SK-N-SH (cell line): ENCODE data around the gene ARHGEF25. TPM values are rescaled to one million over a fixed set of nuclear protein-coding genes. Genes with fewer than 3 reads are reported as not detected.

ENCODE experiments used
- CTCF ChIA-PET: fragments of 300-600, 350-600 bp; formaldehyde crosslinking; extraction: SDS; loops from one replicate; lab custom pipeline; 2021; lab: Yijun Ruan, JAX
- POLR2A ChIA-PET: fragments of 350-600 bp; sonication (Branson Sonifier 250); formaldehyde crosslinking; extraction: SDS; loops from one replicate; lab custom pipeline; 2020; ENCODE audit warnings: antibody characterized with exemption, inconsistent platforms; lab: Yijun Ruan, JAX
- DNase-seq: peaks from one replicate; pipeline ENCODE4 v3.0.0; 2012
- H2AFZ ChIP-seq: fragments of 200-600 bp; sonication (generic); 2 replicates; pipeline ENCODE4 v1.8.1; 2016; ENCODE audit warnings: antibody characterized with exemption, mild to moderate bottlenecking, low read depth
- H3F3A ChIP-seq: fragments of 200-600 bp; sonication (generic); replicated peaks from 2 replicates; pipeline ENCODE3; 2016; ENCODE audit warnings: antibody characterized with exemption, mild to moderate bottlenecking; ENCODE audit not compliant: insufficient read depth
- H3K27ac ChIP-seq, 2 experiments: fragments of 200-500 bp in 1 of 2; fragments of 200-600 bp in 1 of 2; sonication (Bioruptor generic) in 1 of 2; sonication (generic), shearing (Covaris generic) in 1 of 2; 2 replicates each; pipeline versions ENCODE4 v1.5.1 to v1.6.1; 2014 to 2016; ENCODE audit warnings: low read depth in 2 of 2, inconsistent platforms in 1 of 2, low read length in 1 of 2, mild to moderate bottlenecking in 1 of 2, mixed read lengths in 1 of 2
- H3K27me3 ChIP-seq: fragments of 200-600 bp; sonication (generic), shearing (Covaris generic); 2 replicates; pipeline ENCODE4 v1.6.1; 2016; ENCODE audit warnings: mixed run types; ENCODE audit not compliant: insufficient read depth
- H3K36me3 ChIP-seq, 2 experiments: fragments of 200-500 bp in 1 of 2; fragments of 200-600 bp in 1 of 2; sonication (Bioruptor generic) in 1 of 2; sonication (generic) in 1 of 2; replicated peaks in 1 of 2; 2 replicates each; pipeline versions ENCODE3 to v1.5.1; 2014 to 2016; ENCODE audit warnings: low read length in 1 of 2, mild to moderate bottlenecking in 1 of 2; ENCODE audit not compliant: insufficient read depth in 2 of 2, control insufficient read depth in 1 of 2
- H3K4me1 ChIP-seq, 2 experiments: fragments of 200-500 bp in 1 of 2; fragments of 200-600 bp in 1 of 2; sonication (Bioruptor generic) in 1 of 2; sonication (generic), shearing (Covaris generic) in 1 of 2; 2 replicates each; pipeline versions ENCODE4 v1.5.1 to v1.6.1; 2014 to 2016; ENCODE audit warnings: low read depth in 1 of 2, low read length in 1 of 2, mixed run types in 1 of 2; ENCODE audit not compliant: insufficient read depth in 2 of 2, control insufficient read depth in 1 of 2
- H3K4me2 ChIP-seq: fragments of 200-600 bp; sonication (generic), shearing (Covaris generic); 2 replicates; pipeline ENCODE4 v1.6.1; 2017; ENCODE audit warnings: mixed run types
- H3K4me3 ChIP-seq, 2 experiments: fragments of 200-500 bp in 1 of 2; fragments of 200-600 bp in 1 of 2; sonication (Bioruptor generic) in 1 of 2; sonication (generic), shearing (Covaris generic) in 1 of 2; 2 replicates each; pipeline versions ENCODE4 v1.5.1 to v1.8.1; 2014 to 2016; ENCODE audit warnings: low read depth in 2 of 2, inconsistent platforms in 1 of 2, low read length in 1 of 2, mild to moderate bottlenecking in 1 of 2, mixed read lengths in 1 of 2, moderate library complexity in 1 of 2
- H3K79me2 ChIP-seq: fragments of 200-600 bp; sonication (generic); 2 replicates; pipeline ENCODE4 v1.8.1; 2017; ENCODE audit warnings: mild to moderate bottlenecking; ENCODE audit not compliant: insufficient read depth
- H3K9ac ChIP-seq: fragments of 200-600 bp; sonication (generic); 2 replicates; pipeline ENCODE4 v1.6.1; 2017; ENCODE audit warnings: mixed run types
- H3K9me2 ChIP-seq: fragments of 200-600 bp; sonication (generic); 2 replicates; pipeline ENCODE4 v1.6.1; 2017; ENCODE audit warnings: mixed run types
- H3K9me3 ChIP-seq: fragments of 200-600 bp; sonication (generic); 2 replicates; pipeline ENCODE4 v1.6.1; 2017; ENCODE audit warnings: mixed run types, mild to moderate bottlenecking, moderate library complexity
- H4K20me1 ChIP-seq: fragments of 200-600 bp; sonication (generic); 2 replicates; pipeline ENCODE4 v1.6.1; 2017; ENCODE audit warnings: mild to moderate bottlenecking, mixed run types; ENCODE audit not compliant: insufficient read depth
- EP300 ChIP-seq, 2 experiments: IDR thresholded peaks; 2 replicates each; pipeline versions ENCODE4 v1.4.0 to v1.6.1; 2012; ENCODE audit warnings: borderline replicate concordance in 1 of 2, low read depth in 1 of 2, low read length in 1 of 2
- FOXM1 ChIP-seq: IDR thresholded peaks from 2 replicates; pipeline ENCODE4 v1.4.0; 2012; ENCODE audit warnings: low read depth, mild to moderate bottlenecking
- GATA2 ChIP-seq: sonication (generic); formaldehyde crosslinking; IDR thresholded peaks from 2 replicates; pipeline ENCODE4 v1.5.0; 2020; ENCODE audit warnings: mild to moderate bottlenecking, missing genetic modification reagents
- JUND ChIP-seq: IDR thresholded peaks from 2 replicates; pipeline ENCODE4 v1.4.0; 2012
- MEF2A ChIP-seq: IDR thresholded peaks from 2 replicates; pipeline ENCODE4 v1.4.0; 2012; ENCODE audit warnings: low read depth, borderline replicate concordance
- RCOR1 ChIP-seq: fragments of 150-350 bp; IDR thresholded peaks from 2 replicates; pipeline ENCODE4 v1.6.1; 2017; ENCODE audit warnings: antibody characterized with exemption, low read length
- RFX5 ChIP-seq: IDR thresholded peaks from 2 replicates; pipeline ENCODE4 v1.6.1; 2012; ENCODE audit warnings: mild to moderate bottlenecking, improper control_type of control experiment, low read length
- RXRA ChIP-seq: IDR thresholded peaks from 2 replicates; pipeline ENCODE4 v1.4.0; 2012; ENCODE audit warnings: low read depth, mild to moderate bottlenecking, borderline replicate concordance
- SIN3A ChIP-seq: IDR thresholded peaks from 2 replicates; pipeline ENCODE4 v1.6.1; 2012; ENCODE audit warnings: low read depth, mild to moderate bottlenecking, low read length, moderate library complexity, borderline replicate concordance
- SMC3 ChIP-seq: IDR thresholded peaks from 2 replicates; pipeline ENCODE4 v1.6.1; 2012; ENCODE audit warnings: low read depth, low read length, improper control_type of control experiment
- TAF1 ChIP-seq: IDR thresholded peaks from 2 replicates; pipeline ENCODE4 v1.6.1; 2012; ENCODE audit warnings: low read depth, mild to moderate bottlenecking, low read length, moderate library complexity, borderline replicate concordance
- TEAD4 ChIP-seq: IDR thresholded peaks from 2 replicates; pipeline ENCODE4 v1.4.0; 2012; ENCODE audit warnings: mild to moderate bottlenecking, borderline replicate concordance; ENCODE audit not compliant: insufficient read depth
- ZBTB33 ChIP-seq: IDR thresholded peaks from 2 replicates; pipeline ENCODE4 v1.4.0; 2012; ENCODE audit warnings: low read depth, borderline replicate concordance
- WGBS: methylation state at CpG from one replicate; pipeline ENCODE4 v1.1.6; 2017; ENCODE audit warnings: low lambda C conversion rate; 5-methylcytosine and 5-hydroxymethylcytosine counted together
- polyA plus RNA-seq, 3 experiments: library from polyadenylated mRNA; depleted of rRNA; stranded (reverse); fragments of >200 nt; gene quantifications; 2 replicates each; pipeline ENCODE4 v1.2.3, GENCODE V29; 2012
- TF ChIP-seq, protein P1 (sequence below): IDR thresholded peaks from 2 replicates; pipeline ENCODE4 v1.4.0; 2012; ENCODE audit warnings: low read depth

ARHGEF25 gene
- polyA plus RNA-seq, 1 of the 3 experiments (the other 2 are of a cell fraction): 48.1 TPM

DNA sequence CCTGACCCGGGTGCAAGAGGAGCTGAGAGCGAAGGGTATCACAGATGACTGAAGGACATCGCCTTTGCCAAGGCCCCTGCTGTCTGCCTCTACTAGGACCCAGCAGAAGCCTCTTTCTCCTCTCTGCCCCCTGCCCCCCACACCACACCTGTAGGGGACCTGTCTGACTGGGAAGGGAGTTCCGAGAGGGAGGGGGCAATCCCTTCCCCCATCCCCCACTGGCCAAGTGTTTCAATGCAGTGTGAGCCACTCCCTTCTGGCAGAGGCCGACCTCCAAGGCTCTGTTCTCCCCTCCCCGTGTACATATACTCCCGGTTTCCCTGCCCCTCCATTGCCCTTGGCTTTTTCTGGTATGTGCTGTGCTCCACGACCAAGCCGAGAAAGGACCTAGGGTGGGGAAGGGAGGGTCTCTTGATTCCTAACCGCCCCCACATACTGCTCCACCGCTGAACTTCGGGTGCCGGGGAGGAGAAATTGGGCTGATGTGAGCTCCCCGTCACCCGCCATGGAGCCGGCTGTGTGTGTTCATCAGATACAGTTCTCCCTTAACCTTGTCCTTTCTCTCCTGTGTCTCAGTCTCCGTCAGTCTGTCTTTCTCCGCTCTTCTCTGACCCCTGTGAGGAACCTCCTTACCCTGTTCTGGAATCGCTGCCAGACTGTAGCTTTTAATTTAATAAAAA is 2.0 kb upstream of the ARHGEF25 start:
- CTCF ChIA-PET: interaction anchor here (0.9 to 7.6 kb wide), 4 partner anchors 11 to 26 kb away, joined by 3 to 65 read pairs (median 7); no protein-coding TSS in a partner anchor
- Histone ChIP-seq H3K9ac (no peak overlapping the region), H2AFZ (no peak overlapping the region), H3K4me2 (no peak overlapping the region), H3K36me3 (peaks cover 0 to 35% of the 10 kb centered on the region in 2 experiments), H3K79me2 (peaks cover 6% of the 10 kb centered on the region; the same call in 1 of the 2 replicates), H3K4me3 (no peak overlapping the region), H3F3A (peaks cover 6% of the 10 kb centered on the region), H3K27ac (no peak overlapping the region; a peak in 1 of 4 replicates), H4K20me1 (no peaks in the 10 kb centered on the region)
- DNase-seq: no peak
- WGBS: 90% methylated on average over 19 of the region's 19 CpGs
- POLR2A ChIA-PET: no interaction called here
- TF ChIP-seq TEAD4 (no peak), SIN3A (no peak), FOXM1 (no peak), JUND (no peak), GATA2 (CRISPR knock-in tag) (no peak), ZBTB33 (no peak), EP300 (IDR thresholded peaks at IDR 0.05; ENCODE audit: borderline replicate concordance in 1 of 2, low read depth in 1 of 2, low read length in 1 of 2) (no peak), TAF1 (no peak), RXRA (no peak), SMC3 (no peak)
- TF ChIP-seq, protein P1, sequence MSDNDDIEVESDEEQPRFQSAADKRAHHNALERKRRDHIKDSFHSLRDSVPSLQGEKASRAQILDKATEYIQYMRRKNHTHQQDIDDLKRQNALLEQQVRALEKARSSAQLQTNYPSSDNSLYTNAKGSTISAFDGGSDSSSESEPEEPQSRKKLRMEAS: no peak
- TF ChIP-seq, all 33 proteins: peak for 0
- Histone ChIP-seq H3K4me1 (peaks cover 6 to 38% of the 10 kb centered on the region in 2 experiments; a peak in 3 of 4 replicates), H3K9me3 (no peaks in the 10 kb centered on the region), H3K27me3 (no peaks in the 10 kb centered on the region), H3K9me2 (no peaks in the 10 kb centered on the region)

GRCh38 chr12:57609781-57610553 is 1.3 kb upstream of the ARHGEF25 start:
- CTCF ChIA-PET: interaction anchor here (0.7 to 7.6 kb wide), 4 partner anchors 10 to 116 kb away, joined by 3 to 90 read pairs (median 38); no protein-coding TSS in a partner anchor
- H2AFZ ChIP-seq: no peak overlapping the region

More at GRCh38 chr12:57609781-57610553, 1.3 kb upstream of the ARHGEF25 start:
- POLR2A ChIA-PET: interaction anchor here (2.0 to 2.7 kb wide), 2 partner anchors 19 to 89 kb away, joined by 6 to 21 read pairs; partner anchors contain the start of genes DDIT3 and PIP4K2C
- Histone ChIP-seq H4K20me1 (no peaks in the 10 kb centered on the region), H3K79me2 (peaks cover 5% of the 10 kb centered on the region; the same call in 1 of the 2 replicates), H3K4me2 (no peak overlapping the region), H3K27me3 (no peaks in the 10 kb centered on the region), H3F3A (peaks cover 6% of the 10 kb centered on the region), H3K9ac (no peak overlapping the region), H3K36me3 (peaks cover 0 to 42% of the 10 kb centered on the region in 2 experiments), H3K4me3 (peak overlapping the region in 1 of 2 experiments; percentile 51; a peak in 1 of 4 replicates), H3K4me1 (peaks cover 5 to 38% of the 10 kb centered on the region in 2 experiments; a peak in 3 of 4 replicates), H3K9me3 (no peaks in the 10 kb centered on the region), H3K9me2 (no peaks in the 10 kb centered on the region), H3K27ac (peak overlapping the region in 1 of 2 experiments; percentile 86; a peak in 1 of 4 replicates)
- TF ChIP-seq TAF1: no peak
- TF ChIP-seq ZBTB33: no peak
- no peak for TF ChIP-seq RCOR1
- TF ChIP-seq RFX5: no peak
- no peak for TF ChIP-seq MEF2A
- DNase-seq: peak; percentile 72
- WGBS: 72% methylated on average over 28 of the region's 34 CpGs
